NCI-H128 (cell line): ENCODE data around the gene BEND5.

Experiments
- DNase-seq: peaks from one replicate; lab custom pipeline; 2025; ENCODE audit not compliant: unreplicated experiment; lab: John Stamatoyannopoulos, UW

Gene BEND5

DNA sequence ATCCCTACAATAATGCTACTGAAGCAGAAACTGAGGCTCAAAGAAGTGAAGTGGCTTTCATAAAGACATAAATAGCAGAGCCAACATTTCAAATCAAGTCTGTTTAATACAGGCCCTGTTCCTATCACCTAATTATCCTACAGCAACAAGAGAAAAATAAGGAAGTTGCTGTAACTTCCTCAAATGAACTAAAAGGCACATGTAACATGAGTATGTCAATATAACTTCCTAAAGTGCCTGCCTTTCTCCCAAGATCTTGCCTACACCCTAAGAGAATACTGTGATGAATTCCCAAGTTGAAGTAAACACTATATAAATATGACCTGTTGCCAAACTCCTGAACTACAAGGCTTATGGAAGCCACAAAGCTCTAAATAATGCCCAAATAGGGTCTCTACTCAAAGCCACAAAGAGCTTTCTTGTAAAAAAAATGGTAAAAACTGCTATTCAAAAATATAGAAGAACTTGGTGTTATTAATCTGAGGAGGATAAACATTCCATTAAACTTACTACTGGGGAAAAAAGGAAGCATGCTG lies 8.6 kb downstream of the BEND5 start:
- DNase-seq: no peak

GRCh38 chr1:48765335-48765734 lies 11.4 kb downstream of the BEND5 start:
- no peak for DNase-seq

DNA sequence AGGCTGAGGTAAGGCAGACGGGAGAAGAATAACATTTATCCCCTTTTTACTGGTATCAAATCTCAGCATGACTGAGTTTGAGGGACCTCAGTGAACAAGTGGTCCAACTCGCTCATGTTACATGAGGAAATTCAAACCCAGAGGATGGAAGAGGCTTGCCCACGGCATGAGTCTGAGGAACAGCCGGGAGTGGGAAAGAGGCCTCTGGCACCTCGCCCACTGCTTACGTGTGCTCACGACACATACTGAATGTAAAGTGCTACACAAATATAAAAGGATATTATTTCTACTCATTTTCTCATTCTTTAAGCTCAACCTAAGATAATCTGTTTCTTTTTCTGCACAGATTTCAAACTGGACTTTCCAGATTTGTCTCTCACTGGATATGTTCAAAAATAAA lies 14.7 kb downstream of the BEND5 start:
- peak; percentile 17 for DNase-seq

DNA sequence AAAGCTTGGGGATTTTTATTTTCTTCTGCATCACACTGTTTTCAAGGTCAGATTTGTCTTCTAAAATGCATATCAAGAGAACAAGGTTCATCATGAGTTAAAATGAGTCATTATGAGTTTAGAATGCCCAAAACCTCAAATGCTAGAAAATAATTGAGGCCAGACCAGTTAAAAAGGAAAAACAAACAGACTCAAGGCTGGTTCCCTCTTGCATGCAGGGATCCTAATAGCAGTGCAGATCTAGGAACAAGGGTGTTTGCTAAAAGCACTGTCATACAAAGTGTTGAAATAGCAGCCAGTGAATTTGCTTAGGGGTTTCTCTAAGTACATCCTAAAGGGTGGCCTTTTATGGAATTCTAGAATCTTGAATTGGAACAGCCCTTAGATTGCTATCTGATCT lies 15.3 kb downstream of the BEND5 start:
- DNase-seq: no peak

DNA sequence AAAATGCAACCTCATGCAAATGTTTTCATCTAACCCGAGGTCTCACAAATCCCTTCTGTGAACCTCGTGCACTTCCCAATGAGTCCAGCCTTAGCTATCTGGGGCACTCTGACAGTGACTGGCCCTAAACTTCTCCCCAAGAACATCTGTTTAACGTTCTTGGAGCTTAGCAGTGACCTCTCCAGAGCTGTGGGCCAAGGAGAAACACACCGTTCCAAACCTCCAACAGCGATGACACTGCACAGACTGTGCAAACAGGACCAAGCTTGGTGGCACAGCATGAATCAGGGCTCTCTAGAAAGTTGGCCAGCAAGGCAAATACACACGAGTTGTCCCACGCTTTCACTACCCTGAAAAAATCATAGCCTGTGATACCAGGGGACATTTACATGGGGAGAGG lies 15.8 kb downstream of the BEND5 start:
- no peak for DNase-seq

- DNase-seq: no peak
Measured at GRCh38 chr1:48758976-48759375, 17.7 kb downstream of the BEND5 start.

DNA sequence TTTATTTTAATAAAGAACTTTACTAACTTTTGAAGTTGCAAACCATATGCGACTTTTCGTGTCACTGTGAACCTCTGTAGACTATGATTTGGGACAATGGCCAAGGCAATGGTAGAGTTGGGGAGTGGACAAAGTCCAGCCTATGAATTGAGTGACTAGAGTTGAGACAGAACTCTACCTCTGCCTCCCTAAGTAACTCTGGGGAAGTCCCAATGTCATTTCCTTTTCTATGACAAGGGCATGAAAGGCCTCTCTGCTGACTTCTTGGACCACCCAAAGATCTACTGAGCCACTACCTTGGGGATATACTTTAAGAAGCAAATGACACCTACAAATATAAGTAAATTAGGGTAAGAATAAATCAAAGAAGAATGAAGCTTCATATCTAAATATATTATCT lies 19.3 kb downstream of the BEND5 start:
- no peak for DNase-seq

- no peak for DNase-seq
Measured at GRCh38 chr1:48756683-48757316, 19.9 kb downstream of the BEND5 start.

GRCh38 chr1:48753293-48753692 lies 23.4 kb downstream of the BEND5 start:
- DNase-seq: no peak

- DNase-seq: no peak
Measured at GRCh38 chr1:48750109-48750508, 26.6 kb downstream of the BEND5 start.

DNA sequence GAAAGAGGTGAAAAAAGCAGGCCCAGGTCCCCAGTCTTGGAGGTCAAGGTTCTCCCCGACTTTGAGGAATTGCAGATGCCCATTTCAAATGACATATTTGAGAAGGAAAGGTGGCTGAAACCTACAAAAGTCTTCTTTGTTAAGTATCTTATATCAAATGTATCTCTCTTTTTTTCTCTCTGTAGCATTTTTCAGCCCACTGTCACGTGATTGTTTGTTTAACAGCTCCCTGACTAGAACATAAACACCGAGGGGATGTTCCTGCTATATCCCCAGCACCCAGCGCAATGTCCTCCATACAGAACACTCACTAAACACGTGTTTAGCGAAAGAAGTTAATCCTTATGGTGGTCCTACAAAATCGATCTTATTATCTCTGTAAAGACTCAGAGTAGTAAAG lies 27.6 kb downstream of the BEND5 start:
- DNase-seq: no peak

- no peak for DNase-seq
Measured at GRCh38 chr1:48746906-48747305, 29.8 kb downstream of the BEND5 start.

DNA sequence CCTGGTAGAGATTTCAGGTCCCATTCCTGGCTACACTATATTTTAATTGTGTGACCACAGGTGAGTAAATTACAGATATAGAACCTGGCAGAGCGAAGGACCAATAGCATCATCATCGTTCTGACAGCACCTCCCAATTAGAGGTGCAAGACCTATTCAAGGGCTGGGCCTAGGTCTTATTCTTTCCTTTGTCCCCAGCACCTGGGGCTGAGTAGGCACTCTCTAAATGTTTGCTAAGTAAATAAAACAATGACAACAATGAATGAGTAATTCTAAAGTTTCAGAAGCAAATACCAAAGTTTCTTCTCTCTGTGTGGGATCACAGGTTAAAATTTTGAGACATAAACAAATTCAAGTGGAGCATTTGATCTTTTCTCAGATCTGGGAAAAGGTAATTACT lies 32.7 kb downstream of the BEND5 start:
- DNase-seq: no peak

- DNase-seq: no peak
Measured at GRCh38 chr1:48743480-48743879, 33.2 kb downstream of the BEND5 start.

DNA sequence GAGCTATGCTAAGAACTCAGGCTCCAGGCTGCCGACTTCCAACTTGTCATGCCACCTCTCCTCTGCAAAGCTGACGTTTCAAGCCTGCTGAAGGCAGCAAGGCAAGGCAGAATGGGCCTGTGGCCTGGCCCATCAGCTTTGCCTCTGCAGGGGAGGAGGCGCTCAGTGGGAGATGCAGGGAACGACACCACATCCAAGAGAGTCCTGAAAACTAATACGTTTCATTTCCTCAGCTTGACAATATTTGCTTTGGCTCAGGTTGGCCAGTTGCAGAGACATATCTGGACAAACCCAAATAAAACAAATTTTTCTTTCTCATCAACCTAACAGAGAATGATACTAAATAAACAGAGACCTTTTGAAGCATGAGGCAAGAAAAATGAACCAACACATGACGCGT lies 35.3 kb downstream of the BEND5 start:
- no peak for DNase-seq

GRCh38 chr1:48740621-48741020 lies 36.1 kb downstream of the BEND5 start:
- DNase-seq: no peak

DNA sequence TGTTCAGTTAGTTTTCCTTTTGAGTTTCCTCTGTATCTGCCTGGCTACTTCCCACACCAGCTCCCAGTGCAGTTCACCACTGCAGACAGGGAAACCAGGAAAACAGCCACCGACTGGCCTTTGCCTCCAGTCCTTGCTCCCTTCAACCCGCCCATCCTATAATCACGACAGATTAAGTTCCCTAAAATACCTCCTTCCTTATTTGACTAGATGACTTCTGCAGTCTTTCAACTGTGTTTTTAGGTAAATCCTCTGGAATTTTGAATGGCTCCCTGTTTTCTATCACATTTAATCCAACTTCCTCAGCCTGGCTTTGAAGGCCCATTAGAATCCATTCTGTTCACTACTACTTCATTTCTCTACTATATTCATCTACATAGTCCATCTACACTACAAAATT lies 37.6 kb downstream of the BEND5 start:
- DNase-seq: no peak

DNA sequence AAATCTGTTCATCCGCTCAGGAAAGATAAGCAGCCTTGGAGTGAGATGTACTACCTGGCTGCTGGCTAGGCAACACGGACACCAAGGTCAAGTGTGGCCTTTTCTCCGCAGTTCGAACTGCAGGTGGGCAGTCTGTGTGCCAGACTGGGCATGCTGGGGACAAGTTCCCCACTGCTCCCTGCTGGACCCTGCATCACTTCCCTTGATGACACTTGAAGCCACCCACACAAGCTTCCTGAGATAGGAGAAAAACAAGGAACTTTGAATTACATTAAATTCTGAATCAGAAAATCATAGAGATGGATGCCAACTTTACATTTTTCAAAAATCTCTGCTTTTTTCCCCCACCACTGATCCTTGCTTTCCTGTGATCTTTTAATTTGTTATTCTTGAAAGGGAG lies 38.3 kb downstream of the BEND5 start:
- DNase-seq: no peak

GRCh38 chr1:48735796-48736195 lies 40.9 kb downstream of the BEND5 start:
- DNase-seq: no peak

DNA sequence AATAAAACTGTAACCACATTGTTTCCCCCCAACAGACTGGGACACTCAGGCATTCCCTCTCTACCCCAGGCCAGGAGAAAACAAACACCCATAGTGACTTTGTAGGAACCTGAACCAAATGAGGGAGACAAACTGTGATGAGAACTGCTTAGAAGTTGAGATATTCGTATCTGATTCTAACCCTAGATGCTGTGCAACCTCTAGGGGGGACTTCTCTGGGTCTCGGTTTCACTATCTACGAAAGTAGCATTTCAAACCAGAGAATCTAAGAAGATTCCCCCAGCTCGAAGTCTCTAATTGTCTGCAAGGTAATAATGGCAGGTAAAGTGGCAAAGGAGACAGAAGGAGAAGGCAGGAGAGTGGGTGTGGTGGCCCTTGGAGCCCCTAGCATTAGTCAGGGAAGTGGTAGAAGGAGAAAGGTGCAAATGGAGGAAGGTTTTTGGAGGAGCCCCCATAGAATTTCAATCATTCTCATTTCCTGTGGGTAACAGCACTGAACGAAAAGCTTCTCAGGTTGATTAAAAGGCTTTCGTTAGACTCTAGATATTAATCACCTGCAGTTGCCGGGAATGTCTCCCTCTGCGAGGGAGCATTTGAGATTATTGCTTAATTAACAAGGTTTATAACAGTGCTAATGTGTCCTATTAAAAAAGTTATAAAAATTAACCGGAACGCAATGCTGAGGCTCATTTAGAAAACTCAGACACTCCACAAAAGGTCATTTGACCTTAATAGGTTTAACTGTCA lies 46.4 kb downstream of the BEND5 start:
- no peak for DNase-seq

- no peak for DNase-seq
Measured at GRCh38 chr1:48728584-48728983, 48.1 kb downstream of the BEND5 start.

DNA sequence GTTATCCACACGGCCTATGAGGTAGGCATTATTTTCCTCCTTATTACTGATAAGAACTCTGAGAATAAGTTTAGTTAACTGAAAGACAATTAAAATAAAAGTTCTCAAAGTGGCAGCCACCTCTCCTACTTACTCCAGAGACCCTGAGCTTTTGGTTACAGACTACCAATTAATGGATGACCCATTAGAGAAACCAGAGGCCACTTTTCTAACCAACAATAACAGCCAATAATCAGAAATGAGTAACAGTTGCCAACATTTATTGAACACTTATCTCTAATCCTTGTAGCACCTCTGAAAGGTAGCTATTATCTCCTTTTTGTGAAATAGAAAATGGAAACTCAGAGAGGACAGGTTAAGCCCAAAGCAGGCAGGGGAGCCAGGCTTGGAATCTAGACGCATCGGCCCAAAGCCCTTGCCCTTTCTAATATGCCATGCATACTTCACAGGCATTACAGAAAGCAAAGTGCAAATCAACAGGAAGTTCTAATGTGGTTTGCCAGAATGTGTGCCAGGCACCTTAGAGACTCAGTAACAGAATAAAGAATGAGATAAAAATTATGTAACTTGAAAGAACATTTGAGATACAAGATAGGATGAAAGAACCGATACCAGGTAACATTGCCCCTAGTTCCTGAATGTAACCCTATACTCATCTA lies 50.0 kb downstream of the BEND5 start:
- DNase-seq: no peak
